GM10266 (cell line): ENCODE data around the gene NCBP3.

ENCODE experiments used
- DNase-seq: peaks from one replicate; pipeline ENCODE4 v3.0.0; 2012; ENCODE audit errors: extremely low spot score
- CTCF ChIP-seq: IDR thresholded peaks from 2 replicates; pipeline ENCODE4 v1.5.1; 2012; ENCODE audit warnings: mild to moderate bottlenecking, low read depth; ENCODE audit not compliant: control insufficient read depth, insufficient read depth; ENCODE audit errors: missing control alignments

Gene NCBP3

GRCh38 chr17:3817851-3818605, 28.0 kb downstream of the NCBP3 start:
- no peak for DNase-seq
- no peak for TF ChIP-seq CTCF

GRCh38 chr17:3815925-3816324, 30.1 kb downstream of the NCBP3 start:
- DNase-seq, result no peak
- TF ChIP-seq CTCF, result no peak

GRCh38 chr17:3815122-3815521, 30.9 kb downstream of the NCBP3 start:
- TF ChIP-seq CTCF, result no peak
- DNase-seq, result no peak

GRCh38 chr17:3814361-3814760, 31.7 kb downstream of the NCBP3 start:
- TF ChIP-seq CTCF, result no peak
- no peak for DNase-seq

- no peak for TF ChIP-seq CTCF
Measured at GRCh38 chr17:3813171-3813570, 32.9 kb downstream of the NCBP3 start.

GRCh38 chr17:3812771-3813170, 33.3 kb downstream of the NCBP3 start:
- no peak for TF ChIP-seq CTCF
- DNase-seq, result no peak

More at GRCh38 chr17:3813171-3813570, 32.9 kb downstream of the NCBP3 start:
- no peak for DNase-seq

GRCh38 chr17:3812284-3812683, 33.8 kb downstream of the NCBP3 start:
- TF ChIP-seq CTCF, result no peak
- DNase-seq, result no peak
